ENCODE measurements around the gene PSAPL1. TPM values are rescaled to one million over a fixed set of nuclear protein-coding genes. Genes with fewer than 3 reads are reported as not detected.

The PSAPL1 gene
- total RNA-seq, 1 experiment from 2014 or later: 0.15 TPM

DNA sequence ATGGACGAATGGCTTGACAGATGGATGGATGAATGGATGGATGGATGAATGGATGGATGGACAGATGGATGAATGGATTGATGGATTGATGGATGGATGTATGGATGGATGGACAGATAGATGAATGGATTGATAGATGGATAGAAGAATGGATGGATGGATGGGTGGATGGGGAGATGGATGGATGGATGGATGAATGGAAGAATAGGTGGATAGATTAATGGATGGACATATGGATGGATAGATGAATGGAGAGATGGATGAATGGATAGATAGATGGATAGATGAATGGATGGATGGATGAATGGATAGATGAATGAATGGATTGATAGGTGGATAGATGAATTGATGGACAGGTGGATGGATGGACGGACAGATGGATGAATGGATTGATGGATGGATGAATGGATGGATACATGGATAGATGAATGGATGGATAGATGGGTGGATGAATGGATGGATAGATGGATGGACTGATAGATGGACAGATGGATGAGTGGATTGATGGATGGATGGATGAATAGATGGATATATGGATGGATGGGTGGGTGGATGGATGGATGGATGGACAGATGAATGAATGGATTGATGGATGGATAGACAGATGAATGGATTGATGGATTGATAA lies 33.9 kb downstream of the PSAPL1 start:
- TF ChIP-seq EZH2 (IDR thresholded peaks at IDR 0.05; ENCODE audit: low read depth): no peak
- TF ChIP-seq, protein P1, sequence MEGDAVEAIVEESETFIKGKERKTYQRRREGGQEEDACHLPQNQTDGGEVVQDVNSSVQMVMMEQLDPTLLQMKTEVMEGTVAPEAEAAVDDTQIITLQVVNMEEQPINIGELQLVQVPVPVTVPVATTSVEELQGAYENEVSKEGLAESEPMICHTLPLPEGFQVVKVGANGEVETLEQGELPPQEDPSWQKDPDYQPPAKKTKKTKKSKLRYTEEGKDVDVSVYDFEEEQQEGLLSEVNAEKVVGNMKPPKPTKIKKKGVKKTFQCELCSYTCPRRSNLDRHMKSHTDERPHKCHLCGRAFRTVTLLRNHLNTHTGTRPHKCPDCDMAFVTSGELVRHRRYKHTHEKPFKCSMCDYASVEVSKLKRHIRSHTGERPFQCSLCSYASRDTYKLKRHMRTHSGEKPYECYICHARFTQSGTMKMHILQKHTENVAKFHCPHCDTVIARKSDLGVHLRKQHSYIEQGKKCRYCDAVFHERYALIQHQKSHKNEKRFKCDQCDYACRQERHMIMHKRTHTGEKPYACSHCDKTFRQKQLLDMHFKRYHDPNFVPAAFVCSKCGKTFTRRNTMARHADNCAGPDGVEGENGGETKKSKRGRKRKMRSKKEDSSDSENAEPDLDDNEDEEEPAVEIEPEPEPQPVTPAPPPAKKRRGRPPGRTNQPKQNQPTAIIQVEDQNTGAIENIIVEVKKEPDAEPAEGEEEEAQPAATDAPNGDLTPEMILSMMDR (conservative IDR thresholded peaks at IDR 0.05): no peak
- H3K4me1 ChIP-seq (replicated peaks; ENCODE audit: insufficient read depth): peaks cover 16% of the 10 kb centered on the region
- POLR2A ChIA-PET (ENCODE audit: unreplicated experiment): no interaction called here
- H3K9me3 ChIP-seq (ENCODE audit: insufficient read depth, low read depth): no peaks in the 10 kb centered on the region
- no TSS peak for BruUV-seq (replicated peaks)
- no peaks in the 10 kb centered on the region for H3K79me2 ChIP-seq (ENCODE audit: low read depth)
- peaks cover 16% of the 10 kb centered on the region for H3F3A ChIP-seq (ENCODE audit: insufficient read depth, low read depth)
- no peak for DNase-seq
- H2AFZ ChIP-seq: no peak overlapping the region
- H4K20me1 ChIP-seq (ENCODE audit: insufficient read depth): no peaks in the 10 kb centered on the region
- CTCF ChIA-PET: no interaction called here
- no peak overlapping the region for H3K4me2 ChIP-seq
- intact Hi-C loops (cut with micrococcal nuclease; ENCODE audit: unreplicated experiment): no loop called here
- H3K27ac ChIP-seq: no peak overlapping the region
- no peaks in the 10 kb centered on the region for H3K9me2 ChIP-seq (ENCODE audit: insufficient read depth)
- H3K27me3 ChIP-seq (ENCODE audit: insufficient read depth, low read depth): no peaks in the 10 kb centered on the region
- no peaks in the 10 kb centered on the region for H3K36me3 ChIP-seq (ENCODE audit: low read depth)
- no peak overlapping the region for H3K4me3 ChIP-seq

DNA sequence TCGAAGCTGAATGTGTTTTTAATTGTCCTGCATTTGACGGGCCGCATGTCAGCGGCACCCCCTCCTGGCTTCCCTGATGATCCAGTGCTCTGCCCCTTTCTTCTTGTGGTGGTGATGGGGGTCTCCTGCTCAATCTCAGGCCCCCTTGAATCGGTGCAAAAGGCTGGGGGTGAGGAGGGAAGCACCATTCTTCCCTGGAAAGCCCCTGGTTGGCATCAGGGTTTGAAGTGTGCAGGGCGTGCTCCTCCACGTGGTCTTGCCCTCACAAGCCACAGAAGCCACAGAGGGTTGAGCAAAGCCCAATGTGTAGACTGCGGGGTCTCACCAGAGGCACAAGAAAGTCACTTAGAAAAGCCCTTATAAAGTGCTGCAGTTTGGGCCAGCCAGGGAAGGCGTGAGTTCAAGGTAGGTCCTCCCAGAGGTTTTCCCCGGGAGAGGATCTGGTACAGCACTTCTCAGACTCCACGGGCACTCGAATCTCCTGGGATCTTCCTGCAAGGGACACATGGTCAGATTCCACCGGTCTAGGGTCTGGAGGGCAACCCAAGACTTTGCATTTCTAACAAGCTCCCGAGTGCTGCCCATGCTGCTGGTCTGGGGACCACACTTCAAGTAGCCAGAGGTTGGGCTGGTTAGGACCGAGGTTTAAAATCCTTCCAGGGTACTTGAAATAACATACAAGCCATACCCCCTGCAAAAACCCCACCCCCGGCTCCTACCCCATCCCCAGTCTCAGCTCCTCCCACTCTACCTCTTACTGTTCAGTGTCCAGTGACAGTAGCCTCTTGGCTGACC lies 35.1 kb downstream of the PSAPL1 start:
- Histone ChIP-seq H3K27ac (no peak overlapping the region), H3K4me2 (no peak overlapping the region), H3K4me3 (no peak overlapping the region), H3K36me3 (ENCODE audit: low read depth) (no peaks in the 10 kb centered on the region), H3K4me1 (replicated peaks; ENCODE audit: insufficient read depth) (peaks cover 16% of the 10 kb centered on the region), H2AFZ (no peak overlapping the region), H3K79me2 (ENCODE audit: low read depth) (no peaks in the 10 kb centered on the region), H3K27me3 (ENCODE audit: insufficient read depth, low read depth) (no peaks in the 10 kb centered on the region), H3F3A (ENCODE audit: insufficient read depth, low read depth) (peaks cover 16% of the 10 kb centered on the region), H4K20me1 (ENCODE audit: insufficient read depth) (no peaks in the 10 kb centered on the region), H3K9me2 (ENCODE audit: insufficient read depth) (no peaks in the 10 kb centered on the region), H3K9me3 (ENCODE audit: insufficient read depth, low read depth) (no peaks in the 10 kb centered on the region)
- POLR2A ChIA-PET (ENCODE audit: unreplicated experiment): no interaction called here
- no TSS peak for BruUV-seq (replicated peaks)
- TF ChIP-seq, protein P1 (conservative IDR thresholded peaks at IDR 0.05): no peak
- no peak for TF ChIP-seq EZH2 (IDR thresholded peaks at IDR 0.05; ENCODE audit: low read depth)
- no peak for DNase-seq
- CTCF ChIA-PET: no interaction called here
- intact Hi-C loops (cut with micrococcal nuclease; ENCODE audit: unreplicated experiment): no loop called here

DNA sequence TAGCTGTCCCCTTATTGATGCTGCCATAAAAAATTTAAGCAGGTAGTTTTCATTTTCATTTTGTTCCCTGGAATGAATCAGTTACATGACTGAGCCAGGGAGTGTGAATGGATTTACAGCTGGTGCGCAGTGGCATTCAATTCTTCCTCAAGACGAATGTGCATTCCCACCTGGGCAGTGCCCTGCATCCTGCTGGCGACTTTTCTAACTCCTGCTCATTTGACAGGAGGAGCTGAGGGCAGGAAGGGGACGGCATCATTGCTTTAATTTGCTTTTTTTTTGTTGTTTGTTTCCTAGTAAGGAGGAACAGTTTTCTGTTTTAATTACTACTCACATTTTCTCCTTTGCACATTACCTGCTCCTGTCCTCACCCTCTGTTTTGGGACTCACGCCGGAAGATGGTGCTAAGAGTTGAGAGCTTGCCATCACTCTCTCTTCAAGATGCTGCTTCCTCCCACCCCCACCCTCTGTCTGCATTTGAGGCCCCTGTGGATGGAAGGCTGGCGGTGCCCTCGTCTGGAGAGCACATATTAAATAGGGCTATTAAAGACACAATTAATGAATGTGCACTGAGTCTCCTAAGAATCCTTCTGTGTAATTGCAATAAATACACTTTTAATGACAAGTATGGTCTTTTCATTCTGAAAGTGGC lies 35.8 kb downstream of the PSAPL1 start:
- BruUV-seq (replicated peaks): no TSS peak
- CTCF ChIA-PET: no interaction called here
- intact Hi-C loops (cut with micrococcal nuclease; ENCODE audit: unreplicated experiment): no loop called here

More for the DNA sequence above, 35.8 kb downstream of the PSAPL1 start:
- H4K20me1 ChIP-seq (ENCODE audit: insufficient read depth): no peaks in the 10 kb centered on the region
- H3K36me3 ChIP-seq (ENCODE audit: low read depth): no peaks in the 10 kb centered on the region
- no peak for DNase-seq
- H3K9me2 ChIP-seq (ENCODE audit: insufficient read depth): no peaks in the 10 kb centered on the region
- no peak overlapping the region for H2AFZ ChIP-seq
- peaks cover 16% of the 10 kb centered on the region for H3K4me1 ChIP-seq (replicated peaks; ENCODE audit: insufficient read depth)
- POLR2A ChIA-PET (ENCODE audit: unreplicated experiment): no interaction called here
- no peaks in the 10 kb centered on the region for H3K27me3 ChIP-seq (ENCODE audit: insufficient read depth, low read depth)
- no peak overlapping the region for H3K4me2 ChIP-seq
- no peak overlapping the region for H3K4me3 ChIP-seq
- H3K27ac ChIP-seq: no peak overlapping the region
- H3K9me3 ChIP-seq (ENCODE audit: insufficient read depth, low read depth): no peaks in the 10 kb centered on the region
- no peaks in the 10 kb centered on the region for H3K79me2 ChIP-seq (ENCODE audit: low read depth)
- TF ChIP-seq, protein P1 (conservative IDR thresholded peaks at IDR 0.05): no peak
- no peak for TF ChIP-seq EZH2 (IDR thresholded peaks at IDR 0.05; ENCODE audit: low read depth)
- peaks cover 16% of the 10 kb centered on the region for H3F3A ChIP-seq (ENCODE audit: insufficient read depth, low read depth)

Data from PC-9 (cell line).